DOHH2 (cell line): Measurements from ENCODE around the gene CHEK1.
"Not testable (repeated sequence)": the region's sequence is repeated elsewhere in the genome, so short reads cannot be mapped to it uniquely, and the experiment has no call there.

Source experiments
- H3F3A ChIP-seq: fragments of 200-600 bp; sonication (generic), shearing (Covaris generic); 2 replicates; pipeline ENCODE4 v1.6.0; 2016; ENCODE audit warnings: antibody characterized with exemption, mild to moderate bottlenecking; ENCODE audit not compliant: control insufficient read depth, insufficient read depth
- H3K27ac ChIP-seq: fragments of 200-600 bp; sonication (generic); 2 replicates; pipeline ENCODE4 v1.5.1; 2014; ENCODE audit warnings: low read depth, mild to moderate bottlenecking, low read length, moderate library complexity
- H3K27me3 ChIP-seq: fragments of 200-600 bp; sonication (generic); 2 replicates; pipeline ENCODE4 v1.6.1; 2014; ENCODE audit warnings: mild to moderate bottlenecking, low read length, mixed read lengths; ENCODE audit not compliant: control insufficient read depth
- H3K36me3 ChIP-seq: fragments of 200-600 bp; sonication (generic); 2 replicates; pipeline ENCODE4 v1.6.1; 2014; ENCODE audit warnings: mild to moderate bottlenecking, low read length, moderate library complexity, mixed read lengths; ENCODE audit not compliant: control insufficient read depth
- H3K4me1 ChIP-seq: fragments of 200-600 bp; sonication (generic); 2 replicates; pipeline ENCODE4 v1.6.1; 2014; ENCODE audit warnings: mild to moderate bottlenecking, low read length, mixed read lengths; ENCODE audit not compliant: control insufficient read depth
- H3K4me2 ChIP-seq: fragments of 200-600 bp; sonication (generic); 2 replicates; pipeline ENCODE4 v1.6.0; 2014; ENCODE audit warnings: mild to moderate bottlenecking, low read length, moderate library complexity
- H3K4me3 ChIP-seq: fragments of 200-600 bp; sonication (generic); 2 replicates; pipeline ENCODE4 v1.5.1; 2014; ENCODE audit warnings: mild to moderate bottlenecking, low read length, mixed read lengths
- H3K79me2 ChIP-seq: fragments of 200-600 bp; sonication (generic); 2 replicates; pipeline ENCODE4 v1.6.1; 2014; ENCODE audit warnings: mild to moderate bottlenecking, low read length, mixed read lengths; ENCODE audit not compliant: control insufficient read depth
- H3K9me2 ChIP-seq: fragments of 200-600 bp; sonication (generic); replicated peaks from 2 replicates; pipeline ENCODE4 v1.6.1; 2014; ENCODE audit warnings: mild to moderate bottlenecking, low read length, mixed read lengths; ENCODE audit not compliant: control insufficient read depth
- H3K9me3 ChIP-seq: fragments of 200-600 bp; sonication (generic); 2 replicates; pipeline ENCODE4 v1.6.1; 2014; ENCODE audit warnings: antibody characterized with exemption, low read length, mixed read lengths; ENCODE audit not compliant: control insufficient read depth, insufficient read depth
- H4K20me1 ChIP-seq: fragments of 200-600 bp; sonication (generic); 2 replicates; pipeline ENCODE4 v1.6.0; 2014; ENCODE audit warnings: low read depth, mild to moderate bottlenecking, antibody characterized with exemption, low read length, moderate library complexity; ENCODE audit not compliant: control insufficient read depth, insufficient read depth
- CTCF ChIP-seq: fragments of 200-600 bp; sonication (generic); IDR thresholded peaks from one replicate; pipeline ENCODE4 v1.5.1; 2014; ENCODE audit warnings: antibody characterized with exemption, mild to moderate bottlenecking, low read depth, low read length; ENCODE audit not compliant: poor library complexity, severe bottlenecking
- EZH2phosphoT487 ChIP-seq: fragments of 200-600 bp; sonication (generic); IDR thresholded peaks from 2 replicates; pipeline ENCODE4 v1.6.1; 2017; ENCODE audit warnings: borderline replicate concordance, mild to moderate bottlenecking, antibody characterized with exemption, low read length, moderate library complexity, mixed read lengths

CHEK1 gene

DNA sequence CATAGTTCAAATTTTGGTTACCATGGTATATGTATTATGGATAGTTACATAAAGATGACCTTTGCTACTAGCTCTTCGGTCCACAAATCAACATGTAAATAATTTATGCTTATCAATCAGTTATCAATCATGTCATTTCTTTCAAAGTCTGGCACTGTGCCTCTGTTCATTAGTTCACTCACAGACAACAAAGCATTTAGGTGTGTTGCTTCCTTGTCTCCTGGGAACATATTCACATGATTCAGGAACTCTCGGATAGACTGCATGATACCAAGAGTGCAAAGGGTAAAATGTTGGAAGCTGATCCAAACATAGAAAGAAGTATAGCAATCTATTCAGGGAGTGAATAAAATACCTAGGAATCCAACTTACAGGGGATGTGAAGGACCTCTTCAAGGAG, 70.0 kb downstream of the CHEK1 start:
- H3K27ac ChIP-seq, result no peak overlapping the region
- no peaks in the 10 kb centered on the region for H3F3A ChIP-seq
- H3K4me3 ChIP-seq, result no peak overlapping the region
- H3K9me2 ChIP-seq, result no peaks in the 10 kb centered on the region
- H3K4me1 ChIP-seq, result no peaks in the 10 kb centered on the region
- TF ChIP-seq CTCF (no peak), EZH2phosphoT487 (no peak)
- H3K27me3 ChIP-seq, result no peaks in the 10 kb centered on the region
- no peaks in the 10 kb centered on the region for H3K36me3 ChIP-seq
- H3K9me3 ChIP-seq, result no peaks in the 10 kb centered on the region
- H4K20me1 ChIP-seq, result no peaks in the 10 kb centered on the region
- no peak overlapping the region for H3K4me2 ChIP-seq
- no peaks in the 10 kb centered on the region for H3K79me2 ChIP-seq

DNA sequence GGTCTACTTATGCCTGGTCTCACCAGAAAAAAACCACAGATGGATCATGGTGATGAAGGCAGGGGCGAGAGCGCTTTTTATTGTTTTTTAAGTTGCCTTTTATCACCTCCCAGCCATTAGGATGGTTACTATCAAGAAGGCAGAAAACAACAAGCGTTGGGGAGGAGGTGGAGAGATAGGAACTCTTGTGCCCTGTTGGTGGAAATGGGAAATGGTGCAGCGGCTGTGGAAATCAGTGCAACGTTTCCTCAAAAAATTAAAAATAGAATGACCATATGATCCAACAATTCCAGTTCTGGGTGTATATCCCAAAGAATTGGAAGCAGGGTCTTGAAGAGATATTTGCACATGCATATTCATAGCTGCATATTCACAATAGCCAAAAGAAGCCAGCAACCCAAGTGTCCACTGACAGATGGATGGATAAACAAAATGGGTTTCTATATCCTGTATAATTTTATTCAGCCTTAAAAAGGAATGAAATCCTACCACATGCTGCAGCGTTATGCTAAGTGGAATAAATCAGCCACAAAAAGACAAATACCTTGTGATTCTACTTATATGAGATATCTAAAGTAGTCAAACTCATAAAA, 76.2 kb downstream of the CHEK1 start:
- TF ChIP-seq CTCF (no peak), EZH2phosphoT487 (no peak)
- Histone ChIP-seq H3K4me3 (no peak overlapping the region), H4K20me1 (no peaks in the 10 kb centered on the region), H3K9me3 (no peaks in the 10 kb centered on the region), H3K79me2 (no peaks in the 10 kb centered on the region), H3K36me3 (no peaks in the 10 kb centered on the region), H3K4me2 (no peak overlapping the region), H3F3A (no peaks in the 10 kb centered on the region), H3K27me3 (no peaks in the 10 kb centered on the region), H3K4me1 (no peaks in the 10 kb centered on the region), H3K9me2 (no peaks in the 10 kb centered on the region), H3K27ac (no peak overlapping the region)

DNA sequence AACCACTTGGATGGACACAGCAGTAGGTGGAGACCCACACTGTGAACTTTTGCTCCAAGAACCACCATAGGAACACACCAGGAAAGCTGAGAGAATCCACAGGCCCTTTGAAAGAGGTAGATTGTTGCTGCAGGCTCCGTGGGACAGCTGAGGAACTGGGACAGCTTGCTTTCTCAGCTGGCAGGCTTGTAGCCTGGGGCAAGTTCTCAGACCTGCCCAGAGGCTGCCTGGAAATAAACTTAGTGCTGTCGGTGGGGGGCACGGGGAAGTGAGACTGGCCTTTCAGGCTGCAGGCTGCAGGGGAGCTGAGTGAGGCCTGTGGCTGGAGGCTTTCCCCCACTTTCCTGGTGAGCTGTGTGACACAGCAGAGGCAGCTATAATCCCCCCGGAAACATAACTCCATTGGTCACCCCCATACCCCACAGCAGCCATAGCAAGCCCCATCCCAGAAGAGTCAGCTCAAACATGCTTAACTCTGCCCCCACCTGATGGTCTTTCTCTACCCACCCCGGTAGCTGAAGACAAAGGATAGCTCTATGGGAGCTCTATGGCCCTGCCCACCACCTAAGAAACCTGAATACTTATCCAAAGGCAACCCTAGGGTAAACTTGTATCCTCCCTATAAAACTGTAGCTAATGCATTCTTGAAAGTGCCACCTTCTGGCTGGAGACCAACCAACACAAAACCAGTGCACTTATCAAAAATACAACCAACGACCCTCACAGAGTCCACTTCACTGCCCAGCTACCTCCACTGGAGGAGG, 77.1 kb downstream of the CHEK1 start:
- Histone ChIP-seq H3K27me3 (no peaks in the 10 kb centered on the region), H4K20me1 (no peaks in the 10 kb centered on the region), H3K4me1 (no peaks in the 10 kb centered on the region), H3K9me2 (no peaks in the 10 kb centered on the region), H3K27ac (no peak overlapping the region), H3K4me2 (no peak overlapping the region), H3K9me3 (no peaks in the 10 kb centered on the region), H3K36me3 (no peaks in the 10 kb centered on the region), H3K79me2 (no peaks in the 10 kb centered on the region), H3K4me3 (no peak overlapping the region), H3F3A (no peaks in the 10 kb centered on the region)
- TF ChIP-seq EZH2phosphoT487 (no peak), CTCF (no peak)

DNA sequence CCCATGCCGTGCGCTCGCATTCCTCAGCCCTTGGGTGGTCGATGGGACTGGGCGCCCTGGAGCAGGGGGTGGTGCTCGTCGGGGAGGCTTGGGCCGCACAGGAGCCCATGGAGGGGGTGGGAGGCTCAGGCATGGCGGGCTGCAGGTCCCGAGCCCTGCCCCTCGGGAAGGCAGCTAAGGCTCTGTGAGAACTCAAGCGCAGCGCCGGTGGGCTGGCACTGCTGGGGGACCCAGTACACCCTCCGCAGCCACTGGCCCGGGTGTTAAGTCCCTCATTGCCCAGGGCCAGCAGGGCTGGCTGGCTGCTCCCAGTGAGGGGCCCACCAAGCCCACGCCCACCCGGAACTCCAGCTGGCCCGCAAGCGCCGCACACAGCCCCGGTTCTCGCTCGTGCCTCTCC, 79.7 kb downstream of the CHEK1 start:
- not testable (repeated sequence) for H3K4me3 ChIP-seq

More for the DNA sequence above, 79.7 kb downstream of the CHEK1 start:
- H3K36me3 ChIP-seq, H3K9me3 ChIP-seq, H3K27me3 ChIP-seq, H3K4me1 ChIP-seq, H3K9me2 ChIP-seq, H3F3A ChIP-seq, H3K4me2 ChIP-seq, H3K27ac ChIP-seq, H4K20me1 ChIP-seq, H3K79me2 ChIP-seq: not testable (repeated sequence)
